ENCODE data around the gene ORMDL1.

DNA sequence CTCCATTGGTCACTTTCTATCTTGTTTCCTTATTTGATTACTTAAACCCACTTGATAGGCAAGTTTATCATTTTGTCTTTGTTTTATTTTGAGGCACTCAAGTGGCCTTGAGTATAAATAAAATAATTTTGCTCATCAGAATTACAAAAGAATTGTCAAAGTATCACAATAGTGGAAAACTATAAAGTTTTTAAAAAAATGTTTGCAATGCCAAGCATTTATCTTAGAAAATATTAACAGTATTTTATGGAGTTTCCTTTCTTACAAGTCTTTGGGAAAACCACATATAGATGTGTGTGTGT is 14.8 kb upstream of the ORMDL1 start:
- no peak for TF ChIP-seq POLR2A (IDR thresholded peaks at IDR 0.05)
- TF ChIP-seq, protein P1, sequence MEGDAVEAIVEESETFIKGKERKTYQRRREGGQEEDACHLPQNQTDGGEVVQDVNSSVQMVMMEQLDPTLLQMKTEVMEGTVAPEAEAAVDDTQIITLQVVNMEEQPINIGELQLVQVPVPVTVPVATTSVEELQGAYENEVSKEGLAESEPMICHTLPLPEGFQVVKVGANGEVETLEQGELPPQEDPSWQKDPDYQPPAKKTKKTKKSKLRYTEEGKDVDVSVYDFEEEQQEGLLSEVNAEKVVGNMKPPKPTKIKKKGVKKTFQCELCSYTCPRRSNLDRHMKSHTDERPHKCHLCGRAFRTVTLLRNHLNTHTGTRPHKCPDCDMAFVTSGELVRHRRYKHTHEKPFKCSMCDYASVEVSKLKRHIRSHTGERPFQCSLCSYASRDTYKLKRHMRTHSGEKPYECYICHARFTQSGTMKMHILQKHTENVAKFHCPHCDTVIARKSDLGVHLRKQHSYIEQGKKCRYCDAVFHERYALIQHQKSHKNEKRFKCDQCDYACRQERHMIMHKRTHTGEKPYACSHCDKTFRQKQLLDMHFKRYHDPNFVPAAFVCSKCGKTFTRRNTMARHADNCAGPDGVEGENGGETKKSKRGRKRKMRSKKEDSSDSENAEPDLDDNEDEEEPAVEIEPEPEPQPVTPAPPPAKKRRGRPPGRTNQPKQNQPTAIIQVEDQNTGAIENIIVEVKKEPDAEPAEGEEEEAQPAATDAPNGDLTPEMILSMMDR (IDR thresholded peaks at IDR 0.05): no peak

All from tibial nerve (tissue), 3 donors.